HUES6 (cell line): ENCODE data around the gene LSM14A.
"Not testable (repeated sequence)": the region's sequence is repeated elsewhere in the genome, so short reads cannot be mapped to it uniquely, and the experiment has no call there.

Source experiments
- H3K27ac ChIP-seq: 2 replicates; pipeline ENCODE4 v1.7.0; 2013; ENCODE audit warnings: low read depth, mild to moderate bottlenecking, low read length, inconsistent platforms
- H3K27me3 ChIP-seq: 2 replicates; pipeline ENCODE4 v1.6.1; 2013; ENCODE audit warnings: low read length; ENCODE audit not compliant: control insufficient read depth, insufficient read depth
- H3K36me3 ChIP-seq: 2 replicates; pipeline ENCODE4 v1.6.1; 2013; ENCODE audit warnings: low read length; ENCODE audit not compliant: control insufficient read depth, insufficient read depth
- H3K4me1 ChIP-seq: 2 replicates; pipeline ENCODE4 v1.6.1; 2013; ENCODE audit warnings: low read length; ENCODE audit not compliant: control insufficient read depth, insufficient read depth
- H3K4me3 ChIP-seq: 2 replicates; pipeline ENCODE4 v1.5.1; 2013; ENCODE audit warnings: low read depth, low read length
- H3K9ac ChIP-seq: one replicate; pipeline ENCODE4 v1.6.1; 2013; ENCODE audit warnings: mild to moderate bottlenecking, low read length
- H3K9me3 ChIP-seq: 2 replicates; pipeline ENCODE4 v1.6.1; 2013; ENCODE audit warnings: low read depth, low read length; ENCODE audit not compliant: control insufficient read depth, insufficient read depth

The LSM14A gene

GRCh38 chr19:34191355-34191962 lies 19.2 kb downstream of the LSM14A start:
- Histone ChIP-seq H3K36me3 (peaks cover 33% of the 10 kb centered on the region), H3K27me3 (no peaks in the 10 kb centered on the region), H3K9ac (no peak overlapping the region), H3K4me3 (no peak overlapping the region), H3K27ac (0 out of 2 replicates have a peak overlapping the region, but pooled peaks have one; percentile 5), H3K9me3 (no peaks in the 10 kb centered on the region), H3K4me1 (peaks cover 15% of the 10 kb centered on the region; the same call in 1 of the 2 replicates)

DNA sequence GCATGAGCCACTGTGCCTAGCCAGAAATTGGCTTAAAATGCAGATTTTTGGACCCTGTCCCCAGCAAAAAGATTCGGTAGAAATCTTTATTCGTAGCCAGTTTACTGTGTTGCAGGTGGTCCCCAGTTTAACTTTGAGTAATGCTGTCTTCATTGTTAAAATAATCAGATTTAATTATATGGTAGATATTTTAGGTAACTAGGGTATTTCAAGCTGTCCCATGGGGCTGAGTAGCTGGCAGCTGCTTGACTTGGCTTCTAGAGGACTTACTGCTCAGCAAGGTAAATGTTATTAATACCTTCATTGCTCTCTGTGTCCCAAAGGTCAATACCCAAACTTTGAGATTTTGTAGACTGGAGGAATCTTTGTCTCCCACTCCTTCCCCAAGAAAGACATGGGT lies 21.1 kb downstream of the LSM14A start:
- no peak overlapping the region for H3K27ac ChIP-seq
- H3K9me3 ChIP-seq, result no peaks in the 10 kb centered on the region
- no peak overlapping the region for H3K9ac ChIP-seq
- H3K36me3 ChIP-seq, result peaks cover 51% of the 10 kb centered on the region
- peaks cover 15% of the 10 kb centered on the region; the same call in 1 of the 2 replicates for H3K4me1 ChIP-seq
- no peak overlapping the region for H3K4me3 ChIP-seq
- no peaks in the 10 kb centered on the region for H3K27me3 ChIP-seq

DNA sequence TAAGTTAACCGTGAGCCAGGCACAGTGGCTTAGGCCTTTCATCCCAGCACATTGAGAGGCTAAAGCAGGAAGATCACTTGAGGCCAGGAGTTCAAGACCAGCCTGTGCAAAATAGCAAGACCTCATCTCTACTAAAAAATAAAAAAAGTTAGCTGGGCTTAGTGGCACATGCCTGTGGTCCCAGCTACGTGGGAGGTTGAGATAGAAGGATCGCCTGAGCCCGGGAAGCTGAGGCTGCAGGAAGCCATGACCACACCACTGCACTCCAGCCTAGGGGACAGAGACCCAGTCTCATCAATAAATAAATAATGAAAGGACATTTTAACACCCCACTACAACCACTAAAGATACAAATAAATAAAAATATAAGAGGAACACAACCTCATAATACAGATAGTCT lies 21.6 kb downstream of the LSM14A start:
- Histone ChIP-seq H3K27ac (no peak overlapping the region), H3K36me3 (peaks cover 54% of the 10 kb centered on the region)

DNA sequence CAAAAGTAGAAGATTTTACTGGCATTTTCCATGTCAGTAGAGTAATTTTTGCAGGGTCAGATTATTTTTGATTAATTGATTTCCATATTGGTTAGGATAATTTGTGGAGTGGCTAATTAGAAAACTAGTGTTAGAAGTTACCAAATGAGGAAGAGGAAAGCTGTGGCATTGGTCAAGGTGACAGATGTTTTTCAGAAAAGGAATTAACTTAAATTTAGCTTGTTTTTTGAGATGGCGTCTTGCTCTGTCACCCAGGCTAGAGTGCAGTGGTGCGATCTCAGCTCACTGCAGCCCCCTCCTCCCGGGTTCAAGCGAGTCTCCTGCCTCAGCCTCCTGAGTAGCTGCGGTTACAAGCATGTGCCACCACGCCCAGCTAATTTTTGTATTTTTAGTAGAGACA lies 28.8 kb downstream of the LSM14A start:
- no peaks in the 10 kb centered on the region for H3K4me1 ChIP-seq
- H3K4me3 ChIP-seq, result no peak overlapping the region
- H3K36me3 ChIP-seq, result peaks cover 74% of the 10 kb centered on the region
- H3K9me3 ChIP-seq, result no peaks in the 10 kb centered on the region
- no peak overlapping the region for H3K27ac ChIP-seq
- no peaks in the 10 kb centered on the region for H3K27me3 ChIP-seq
- no peak overlapping the region for H3K9ac ChIP-seq

More for the DNA sequence above, 21.6 kb downstream of the LSM14A start:
- no peak overlapping the region for H3K4me3 ChIP-seq
- H3K27me3 ChIP-seq, result no peaks in the 10 kb centered on the region
- H3K9me3 ChIP-seq, result no peaks in the 10 kb centered on the region
- H3K9ac ChIP-seq, result no peak overlapping the region
- H3K4me1 ChIP-seq, result peaks cover 15% of the 10 kb centered on the region; the same call in 1 of the 2 replicates

- not testable (repeated sequence) for H3K9ac ChIP-seq, H3K27ac ChIP-seq, H3K4me3 ChIP-seq, H3K27me3 ChIP-seq, H3K4me1 ChIP-seq, H3K9me3 ChIP-seq
- H3K36me3 ChIP-seq, result peaks cover 74% of the 10 kb centered on the region
These were observed 33.0 kb downstream of the LSM14A start for GRCh38 chr19:34205324-34205723.

DNA sequence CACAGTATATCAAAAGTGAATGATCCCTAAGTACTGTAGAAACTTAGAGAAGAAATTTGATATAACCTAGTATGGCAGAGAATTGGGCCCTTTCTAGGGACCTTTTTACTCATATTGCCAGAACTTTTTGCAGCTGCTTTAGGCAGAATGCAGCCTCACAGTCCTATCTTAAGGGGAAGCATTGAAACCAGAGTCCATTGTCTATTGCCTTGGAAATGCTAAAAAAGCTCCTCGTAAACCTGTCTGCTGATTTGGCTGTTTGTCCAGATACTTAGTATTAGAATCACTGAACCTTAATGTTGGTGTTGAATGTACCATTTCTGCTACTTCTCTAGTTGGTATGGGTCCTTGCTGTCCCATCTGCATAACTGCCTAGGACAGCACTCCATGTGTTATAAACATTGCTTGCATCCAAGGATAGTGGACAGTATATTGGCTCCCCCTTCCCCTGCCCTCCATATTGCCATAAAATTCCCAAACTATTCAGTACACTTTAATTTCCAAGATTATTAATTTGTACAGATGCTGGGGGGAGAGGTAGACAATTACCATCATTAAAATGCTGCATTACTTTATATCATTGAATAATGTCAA lies 36.1 kb downstream of the LSM14A start:
- Histone ChIP-seq H3K4me3 (no peak overlapping the region), H3K4me1 (no peaks in the 10 kb centered on the region), H3K9ac (no peak overlapping the region), H3K27me3 (no peaks in the 10 kb centered on the region), H3K27ac (no peak overlapping the region), H3K9me3 (no peaks in the 10 kb centered on the region), H3K36me3 (peaks cover 78% of the 10 kb centered on the region)

DNA sequence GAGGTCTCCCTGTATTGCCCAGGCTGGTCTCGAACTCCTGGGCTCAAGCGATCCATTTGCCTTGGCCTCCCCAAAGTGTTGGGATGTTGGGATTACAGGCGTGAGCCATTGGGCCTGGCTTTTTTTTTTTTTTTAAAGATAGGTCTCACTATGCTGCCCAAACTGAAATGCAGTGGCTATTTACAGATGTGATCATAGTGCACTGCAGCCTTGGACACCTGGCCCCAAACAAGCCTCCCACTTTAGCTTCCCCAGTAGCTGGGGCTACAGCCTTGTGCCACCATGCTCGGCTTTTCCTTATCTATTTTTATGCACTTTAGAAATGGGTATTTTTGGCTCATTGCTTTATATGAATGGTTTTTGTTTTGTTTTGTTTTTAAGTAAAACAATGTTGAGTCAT lies 37.4 kb downstream of the LSM14A start:
- H3K4me3 ChIP-seq, result no peak overlapping the region
- no peaks in the 10 kb centered on the region for H3K27me3 ChIP-seq
- H3K9ac ChIP-seq, result no peak overlapping the region
- H3K9me3 ChIP-seq, result no peaks in the 10 kb centered on the region
- peaks cover 78% of the 10 kb centered on the region for H3K36me3 ChIP-seq
- H3K4me1 ChIP-seq, result no peaks in the 10 kb centered on the region
- H3K27ac ChIP-seq, result no peak overlapping the region

DNA sequence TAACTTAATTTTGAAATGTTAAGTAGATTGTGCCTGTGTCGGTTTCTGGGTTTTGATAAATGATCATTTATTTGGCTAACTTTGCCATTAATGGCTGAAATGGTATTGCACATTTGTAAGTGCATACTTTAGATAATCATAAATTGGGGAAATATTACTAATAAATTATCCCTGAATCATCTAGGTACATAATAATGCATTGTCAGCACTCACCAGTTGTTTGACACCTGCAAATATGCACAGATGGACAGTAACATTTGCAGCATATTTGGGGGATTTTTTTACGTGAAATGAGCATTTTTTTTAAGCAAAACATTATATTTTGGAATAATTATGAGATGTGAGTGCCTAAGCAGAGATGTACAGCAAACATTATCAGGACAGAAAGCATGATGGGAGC lies 41.0 kb downstream of the LSM14A start:
- Histone ChIP-seq H3K9me3 (no peaks in the 10 kb centered on the region), H3K27me3 (no peaks in the 10 kb centered on the region), H3K27ac (no peak overlapping the region), H3K4me3 (no peak overlapping the region), H3K4me1 (no peaks in the 10 kb centered on the region), H3K9ac (no peak overlapping the region), H3K36me3 (peaks cover 82% of the 10 kb centered on the region)

DNA sequence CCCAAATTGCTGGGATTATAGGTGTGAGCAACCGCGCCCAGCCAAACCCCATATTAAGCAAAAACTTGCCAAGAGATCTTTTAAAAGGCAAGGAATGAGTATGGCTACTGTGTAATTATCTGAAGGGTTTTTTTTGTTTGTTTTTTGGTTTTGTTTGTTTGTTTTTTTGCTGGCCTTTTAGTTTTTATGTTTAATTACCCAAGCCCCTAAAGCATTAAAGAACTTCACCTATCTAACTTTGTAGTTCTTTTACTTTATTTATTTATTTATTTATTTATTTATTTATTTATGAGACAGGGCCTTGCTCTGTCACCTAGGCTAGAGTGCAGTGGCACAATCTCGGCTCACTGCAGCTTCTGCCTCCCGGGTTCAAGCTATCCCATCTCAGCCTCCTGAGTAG lies 41.7 kb downstream of the LSM14A start:
- Histone ChIP-seq H3K4me1 (no peaks in the 10 kb centered on the region), H3K36me3 (peaks cover 82% of the 10 kb centered on the region), H3K27ac (no peak overlapping the region), H3K27me3 (no peaks in the 10 kb centered on the region), H3K9ac (no peak overlapping the region), H3K4me3 (no peak overlapping the region), H3K9me3 (no peaks in the 10 kb centered on the region)

DNA sequence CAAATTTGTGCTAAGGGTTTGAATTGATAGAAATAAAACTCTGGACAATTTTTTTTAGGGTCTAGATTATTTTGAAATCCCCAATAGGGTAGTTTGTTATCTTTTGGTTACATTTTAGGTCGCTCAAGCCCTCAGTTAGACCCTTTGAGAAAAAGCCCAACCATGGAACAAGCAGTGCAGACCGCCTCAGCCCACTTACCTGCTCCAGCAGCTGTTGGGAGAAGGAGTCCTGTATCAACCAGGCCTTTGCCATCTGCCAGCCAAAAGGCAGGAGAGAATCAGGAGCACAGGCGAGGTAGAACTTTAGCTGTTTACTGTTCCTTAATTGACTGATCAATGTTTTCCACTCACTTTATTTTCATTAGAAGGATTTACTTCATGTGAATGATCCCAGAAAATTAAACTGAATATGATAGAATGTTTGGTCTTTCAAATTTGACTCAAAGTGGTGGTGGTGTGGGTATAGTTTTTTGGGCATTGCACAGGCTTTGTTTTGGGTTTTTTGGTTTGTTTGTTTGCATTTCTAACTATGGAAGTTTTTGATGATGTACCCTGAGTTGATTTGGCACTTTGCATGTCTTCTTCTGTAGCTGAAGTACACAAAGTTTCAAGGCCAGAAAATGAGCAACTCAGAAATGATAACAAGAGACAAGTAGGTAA lies 42.8 kb downstream of the LSM14A start:
- Histone ChIP-seq H3K27me3 (no peaks in the 10 kb centered on the region), H3K27ac (no peak overlapping the region), H3K4me3 (no peak overlapping the region), H3K9ac (no peak overlapping the region), H3K9me3 (no peaks in the 10 kb centered on the region), H3K36me3 (peaks cover 82% of the 10 kb centered on the region), H3K4me1 (no peaks in the 10 kb centered on the region)

DNA sequence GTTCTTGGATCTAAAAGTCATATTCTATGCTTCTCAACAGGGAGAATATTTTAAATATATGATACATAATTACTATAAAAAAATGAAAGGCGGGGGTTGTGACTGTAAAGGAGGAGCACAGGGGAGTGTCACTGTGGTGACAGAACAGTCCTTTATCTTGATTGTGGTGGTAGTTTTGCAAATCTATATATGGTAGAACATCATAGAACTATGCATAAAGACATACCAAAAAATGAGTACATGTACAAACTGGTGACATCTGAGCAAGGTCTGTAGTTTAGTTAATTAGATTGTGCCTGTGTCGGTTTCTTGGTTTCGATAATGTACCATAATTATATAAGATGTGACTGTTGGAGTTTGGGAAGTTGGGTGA lies 43.3 kb downstream of the LSM14A start:
- peaks cover 82% of the 10 kb centered on the region for H3K36me3 ChIP-seq
- no peaks in the 10 kb centered on the region for H3K27me3 ChIP-seq
- no peaks in the 10 kb centered on the region for H3K9me3 ChIP-seq
- H3K9ac ChIP-seq, result no peak overlapping the region
- no peak overlapping the region for H3K4me3 ChIP-seq
- no peaks in the 10 kb centered on the region for H3K4me1 ChIP-seq
- no peak overlapping the region for H3K27ac ChIP-seq
